HL-60 (cell line): ENCODE measurements around the gene SEC14L2.

Experiments
- CTCF ChIP-seq: IDR thresholded peaks from one replicate; pipeline ENCODE4 v1.5.1; 2011; ENCODE audit warnings: low read length, control low read depth, inconsistent platforms; ENCODE audit not compliant: insufficient read depth
- GABPA ChIP-seq: IDR thresholded peaks from 2 replicates; pipeline ENCODE4 v1.6.1; 2012; ENCODE audit warnings: low read depth
- POLR2AphosphoS5 ChIP-seq: IDR thresholded peaks from 2 replicates; pipeline ENCODE4 v1.6.1; 2012; ENCODE audit warnings: low read depth
- SPI1 ChIP-seq: IDR thresholded peaks from 2 replicates; pipeline ENCODE4 v1.6.1; 2012; ENCODE audit warnings: low read depth, mild to moderate bottlenecking, borderline replicate concordance
- TF ChIP-seq, protein P1 (sequence below): IDR thresholded peaks from 2 replicates; pipeline ENCODE4 v1.6.1; 2012; ENCODE audit warnings: low read depth; ENCODE audit not compliant: insufficient replicate concordance

DNA sequence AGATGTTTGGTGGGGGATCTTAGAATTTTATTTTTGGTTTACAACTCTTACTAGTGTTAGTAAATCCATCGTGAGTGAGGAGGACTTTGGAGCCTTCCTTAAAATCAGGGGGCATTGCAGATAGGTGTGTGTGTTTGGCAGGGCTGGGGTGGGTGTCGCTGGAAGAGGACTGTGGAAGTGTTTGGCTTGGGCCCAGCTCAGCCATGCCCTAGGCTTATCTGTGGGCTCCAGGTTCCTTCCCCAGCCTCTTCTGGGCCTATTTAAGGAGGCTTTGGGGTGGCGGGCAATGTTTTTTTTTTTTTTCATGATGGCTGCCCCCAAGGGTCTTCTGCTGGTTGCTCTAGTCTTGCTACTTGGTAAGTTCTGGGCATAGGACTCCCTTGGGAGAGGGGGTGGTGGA, 50.8 kb downstream of the SEC14L2 start:
- no peak for TF ChIP-seq CTCF
- TF ChIP-seq POLR2AphosphoS5: no peak
- no peak for TF ChIP-seq SPI1
- TF ChIP-seq, protein P1, sequence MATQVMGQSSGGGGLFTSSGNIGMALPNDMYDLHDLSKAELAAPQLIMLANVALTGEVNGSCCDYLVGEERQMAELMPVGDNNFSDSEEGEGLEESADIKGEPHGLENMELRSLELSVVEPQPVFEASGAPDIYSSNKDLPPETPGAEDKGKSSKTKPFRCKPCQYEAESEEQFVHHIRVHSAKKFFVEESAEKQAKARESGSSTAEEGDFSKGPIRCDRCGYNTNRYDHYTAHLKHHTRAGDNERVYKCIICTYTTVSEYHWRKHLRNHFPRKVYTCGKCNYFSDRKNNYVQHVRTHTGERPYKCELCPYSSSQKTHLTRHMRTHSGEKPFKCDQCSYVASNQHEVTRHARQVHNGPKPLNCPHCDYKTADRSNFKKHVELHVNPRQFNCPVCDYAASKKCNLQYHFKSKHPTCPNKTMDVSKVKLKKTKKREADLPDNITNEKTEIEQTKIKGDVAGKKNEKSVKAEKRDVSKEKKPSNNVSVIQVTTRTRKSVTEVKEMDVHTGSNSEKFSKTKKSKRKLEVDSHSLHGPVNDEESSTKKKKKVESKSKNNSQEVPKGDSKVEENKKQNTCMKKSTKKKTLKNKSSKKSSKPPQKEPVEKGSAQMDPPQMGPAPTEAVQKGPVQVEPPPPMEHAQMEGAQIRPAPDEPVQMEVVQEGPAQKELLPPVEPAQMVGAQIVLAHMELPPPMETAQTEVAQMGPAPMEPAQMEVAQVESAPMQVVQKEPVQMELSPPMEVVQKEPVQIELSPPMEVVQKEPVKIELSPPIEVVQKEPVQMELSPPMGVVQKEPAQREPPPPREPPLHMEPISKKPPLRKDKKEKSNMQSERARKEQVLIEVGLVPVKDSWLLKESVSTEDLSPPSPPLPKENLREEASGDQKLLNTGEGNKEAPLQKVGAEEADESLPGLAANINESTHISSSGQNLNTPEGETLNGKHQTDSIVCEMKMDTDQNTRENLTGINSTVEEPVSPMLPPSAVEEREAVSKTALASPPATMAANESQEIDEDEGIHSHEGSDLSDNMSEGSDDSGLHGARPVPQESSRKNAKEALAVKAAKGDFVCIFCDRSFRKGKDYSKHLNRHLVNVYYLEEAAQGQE: no peak
- TF ChIP-seq GABPA: no peak
